ENCODE measurements around the gene GCNA.
"Not testable (repeated sequence)": the region's sequence is repeated elsewhere in the genome, so short reads cannot be mapped to it uniquely, and the experiment has no call there.

DNA sequence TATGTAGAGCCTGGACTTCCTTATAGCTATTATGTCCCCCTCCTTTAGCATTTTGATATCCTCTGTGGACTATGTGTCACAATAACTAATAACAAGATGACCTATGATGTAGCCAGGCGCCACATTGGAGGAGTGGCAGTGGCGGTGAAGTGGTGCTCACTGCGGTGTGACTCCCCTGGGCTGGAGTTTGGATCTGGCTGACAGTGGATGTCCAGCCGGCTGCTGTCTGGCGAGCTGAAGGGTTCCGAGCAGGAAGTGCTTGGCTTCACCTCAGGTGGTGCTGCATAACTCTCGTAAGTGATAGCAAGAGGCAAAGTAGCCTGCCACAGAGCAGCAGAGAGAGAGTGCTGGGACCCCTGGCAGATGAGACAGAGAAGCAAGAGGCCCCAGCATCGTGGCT, 15.0 kb downstream of the GCNA start:
- TF ChIP-seq TAF1 (IDR thresholded peaks at IDR 0.05; ENCODE audit: borderline replicate concordance, low read depth, low read length); MXI1 (IDR thresholded peaks at IDR 0.05; ENCODE audit: low read depth, low read length): not testable (repeated sequence)
